ENCODE data around the gene TRIOBP. TPM values are rescaled to one million over a fixed set of nuclear protein-coding genes. Genes with fewer than 3 reads are reported as not detected.

Gene TRIOBP
- total and polyA plus RNA-seq, 2 of the 13 experiments (the other 11 are each of a cell fraction or from before 2014, with no cell fraction given), result 6.1 to 15.4 TPM

- TF ChIP-seq ZNF234 (CRISPR knock-in tag; conservative IDR thresholded peaks at IDR 0.05) (0 out of 2 replicates have a peak, but pooled peaks have one; percentile 14), ARNTL (CRISPR knock-in tag; IDR thresholded peaks at IDR 0.05) (peak; percentile 18; the same call in 1 of the 2 replicates), YY1 (IDR thresholded peaks at IDR 0.05; ENCODE audit: insufficient read depth, insufficient replicate concordance, low read depth, low read length) (no peak), SP1 (IDR thresholded peaks at IDR 0.05) (no peak), SP1 (CRISPR knock-in tag; IDR thresholded peaks at IDR 0.05) (no peak), AGO1 (IDR thresholded peaks at IDR 0.05; ENCODE audit: low read depth, low read length, poor library complexity, severe bottlenecking) (no peak), GABPA (IDR thresholded peaks at IDR 0.05; ENCODE audit: low read depth, low read length) (no peak), GABPA (CRISPR knock-in tag; IDR thresholded peaks at IDR 0.05; ENCODE audit: low read depth) (no peak), ZNF776 (CRISPR knock-in tag; IDR thresholded peaks at IDR 0.05) (no peak), ISX (CRISPR knock-in tag; conservative IDR thresholded peaks at IDR 0.05) (no peak), ZNF75D (CRISPR knock-in tag; IDR thresholded peaks at IDR 0.05; ENCODE audit: borderline replicate concordance) (no peak), PRPF4 (IDR thresholded peaks at IDR 0.05; ENCODE audit: low read depth, low read length, poor library complexity, severe bottlenecking) (no peak), ZNF350 (CRISPR knock-in tag; IDR thresholded peaks at IDR 0.05; ENCODE audit: borderline replicate concordance, low read depth) (no peak), SMYD3 (CRISPR knock-in tag; IDR thresholded peaks at IDR 0.05) (no peak), DNMT1 (CRISPR knock-in tag; IDR thresholded peaks at IDR 0.05) (no peak), ATF1 (CRISPR knock-in tag; IDR thresholded peaks at IDR 0.05) (no peak), SSRP1 (CRISPR knock-in tag; IDR thresholded peaks at IDR 0.05) (no peak), ZNF331 (CRISPR knock-in tag; IDR thresholded peaks at IDR 0.05) (no peak)
- TF ChIP-seq, protein P1, sequence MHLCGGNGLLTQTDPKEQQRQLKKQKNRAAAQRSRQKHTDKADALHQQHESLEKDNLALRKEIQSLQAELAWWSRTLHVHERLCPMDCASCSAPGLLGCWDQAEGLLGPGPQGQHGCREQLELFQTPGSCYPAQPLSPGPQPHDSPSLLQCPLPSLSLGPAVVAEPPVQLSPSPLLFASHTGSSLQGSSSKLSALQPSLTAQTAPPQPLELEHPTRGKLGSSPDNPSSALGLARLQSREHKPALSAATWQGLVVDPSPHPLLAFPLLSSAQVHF (CRISPR knock-in tag; IDR thresholded peaks at IDR 0.05), result no peak
- TF ChIP-seq, protein P2, sequence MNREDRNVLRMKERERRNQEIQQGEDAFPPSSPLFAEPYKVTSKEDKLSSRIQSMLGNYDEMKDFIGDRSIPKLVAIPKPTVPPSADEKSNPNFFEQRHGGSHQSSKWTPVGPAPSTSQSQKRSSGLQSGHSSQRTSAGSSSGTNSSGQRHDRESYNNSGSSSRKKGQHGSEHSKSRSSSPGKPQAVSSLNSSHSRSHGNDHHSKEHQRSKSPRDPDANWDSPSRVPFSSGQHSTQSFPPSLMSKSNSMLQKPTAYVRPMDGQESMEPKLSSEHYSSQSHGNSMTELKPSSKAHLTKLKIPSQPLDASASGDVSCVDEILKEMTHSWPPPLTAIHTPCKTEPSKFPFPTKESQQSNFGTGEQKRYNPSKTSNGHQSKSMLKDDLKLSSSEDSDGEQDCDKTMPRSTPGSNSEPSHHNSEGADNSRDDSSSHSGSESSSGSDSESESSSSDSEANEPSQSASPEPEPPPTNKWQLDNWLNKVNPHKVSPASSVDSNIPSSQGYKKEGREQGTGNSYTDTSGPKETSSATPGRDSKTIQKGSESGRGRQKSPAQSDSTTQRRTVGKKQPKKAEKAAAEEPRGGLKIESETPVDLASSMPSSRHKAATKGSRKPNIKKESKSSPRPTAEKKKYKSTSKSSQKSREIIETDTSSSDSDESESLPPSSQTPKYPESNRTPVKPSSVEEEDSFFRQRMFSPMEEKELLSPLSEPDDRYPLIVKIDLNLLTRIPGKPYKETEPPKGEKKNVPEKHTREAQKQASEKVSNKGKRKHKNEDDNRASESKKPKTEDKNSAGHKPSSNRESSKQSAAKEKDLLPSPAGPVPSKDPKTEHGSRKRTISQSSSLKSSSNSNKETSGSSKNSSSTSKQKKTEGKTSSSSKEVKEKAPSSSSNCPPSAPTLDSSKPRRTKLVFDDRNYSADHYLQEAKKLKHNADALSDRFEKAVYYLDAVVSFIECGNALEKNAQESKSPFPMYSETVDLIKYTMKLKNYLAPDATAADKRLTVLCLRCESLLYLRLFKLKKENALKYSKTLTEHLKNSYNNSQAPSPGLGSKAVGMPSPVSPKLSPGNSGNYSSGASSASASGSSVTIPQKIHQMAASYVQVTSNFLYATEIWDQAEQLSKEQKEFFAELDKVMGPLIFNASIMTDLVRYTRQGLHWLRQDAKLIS (CRISPR knock-in tag; IDR thresholded peaks at IDR 0.05), result no peak
- TF ChIP-seq, protein P3, sequence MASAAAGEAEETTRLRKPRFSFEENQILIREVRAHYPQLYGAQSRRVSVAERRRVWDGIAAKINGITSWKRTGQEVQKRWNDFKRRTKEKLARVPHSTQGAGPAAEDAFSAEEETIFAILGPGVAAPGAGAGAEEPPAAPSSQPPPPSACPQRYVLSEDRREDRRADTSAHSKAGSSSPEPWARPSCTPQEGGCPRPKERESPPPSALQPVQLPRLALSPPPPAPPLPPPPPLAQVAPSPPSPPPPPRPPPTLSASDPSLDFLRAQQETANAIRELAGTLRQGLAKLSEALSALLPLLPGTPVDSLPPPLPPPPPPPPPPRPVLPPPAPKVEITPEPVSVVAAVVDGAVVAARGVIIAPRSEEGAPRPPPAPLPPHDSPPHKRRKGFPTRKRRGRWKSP (CRISPR knock-in tag; IDR thresholded peaks at IDR 0.05), result no peak
- TF ChIP-seq, protein P4, sequence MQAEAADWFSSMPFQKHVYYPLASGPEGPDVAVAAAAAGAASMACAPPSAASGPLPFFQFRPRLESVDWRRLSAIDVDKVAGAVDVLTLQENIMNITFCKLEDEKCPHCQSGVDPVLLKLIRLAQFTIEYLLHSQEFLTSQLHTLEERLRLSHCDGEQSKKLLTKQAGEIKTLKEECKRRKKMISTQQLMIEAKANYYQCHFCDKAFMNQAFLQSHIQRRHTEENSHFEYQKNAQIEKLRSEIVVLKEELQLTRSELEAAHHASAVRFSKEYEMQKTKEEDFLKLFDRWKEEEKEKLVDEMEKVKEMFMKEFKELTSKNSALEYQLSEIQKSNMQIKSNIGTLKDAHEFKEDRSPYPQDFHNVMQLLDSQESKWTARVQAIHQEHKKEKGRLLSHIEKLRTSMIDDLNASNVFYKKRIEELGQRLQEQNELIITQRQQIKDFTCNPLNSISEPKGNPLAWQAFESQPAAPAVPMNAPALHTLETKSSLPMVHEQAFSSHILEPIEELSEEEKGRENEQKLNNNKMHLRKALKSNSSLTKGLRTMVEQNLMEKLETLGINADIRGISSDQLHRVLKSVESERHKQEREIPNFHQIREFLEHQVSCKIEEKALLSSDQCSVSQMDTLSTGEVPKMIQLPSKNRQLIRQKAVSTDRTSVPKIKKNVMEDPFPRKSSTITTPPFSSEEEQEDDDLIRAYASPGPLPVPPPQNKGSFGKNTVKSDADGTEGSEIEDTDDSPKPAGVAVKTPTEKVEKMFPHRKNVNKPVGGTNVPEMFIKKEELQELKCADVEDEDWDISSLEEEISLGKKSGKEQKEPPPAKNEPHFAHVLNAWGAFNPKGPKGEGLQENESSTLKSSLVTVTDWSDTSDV (CRISPR knock-in tag; IDR thresholded peaks at IDR 0.05), result no peak
Measured at GRCh38 chr22:37732699-37733607, 36.1 kb downstream of the TRIOBP start (continued).
